ENCODE results near the gene TNRC6C. TPM values are rescaled to one million over a fixed set of nuclear protein-coding genes. Genes with fewer than 3 reads are reported as not detected.

The TNRC6C gene
- total RNA-seq, 1 donor from 2014 or later: 13.1 TPM

DNA sequence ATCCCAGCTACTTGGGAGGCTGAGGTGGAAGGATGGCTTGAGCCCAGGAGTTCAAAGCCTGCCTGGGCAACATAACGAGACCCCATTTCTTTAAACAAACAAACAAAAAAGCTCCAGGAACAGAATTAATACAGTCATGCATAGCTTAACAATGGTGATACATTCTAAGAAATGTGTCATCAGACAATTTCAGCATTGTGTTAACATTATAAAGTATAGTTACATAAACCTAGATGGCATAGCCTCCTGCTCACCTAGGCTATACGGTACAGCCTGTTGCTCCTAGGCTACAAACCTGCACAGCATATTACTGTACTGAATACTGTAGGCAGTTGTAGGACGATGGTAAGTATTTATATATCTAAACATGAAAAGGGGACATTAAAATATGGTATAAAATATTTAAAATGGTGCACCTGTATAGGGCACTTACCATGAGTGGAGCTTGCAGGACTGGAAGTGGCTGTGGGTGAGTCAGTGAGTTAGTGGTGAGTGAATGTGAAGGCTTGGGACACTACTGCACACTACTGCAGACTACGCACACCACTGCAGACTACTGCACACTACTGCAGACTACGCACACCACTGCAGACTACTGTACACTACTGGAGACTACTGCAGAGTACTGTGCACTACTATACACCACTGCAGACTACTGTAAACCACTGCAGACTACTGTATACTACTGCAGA lies 95.4 kb downstream of the TNRC6C start:
- H3K4me1 Mint-ChIP-seq (ENCODE audit: unreplicated experiment): peaks cover 17% of the 10 kb centered on the region
- H3K27ac Mint-ChIP-seq (ENCODE audit: unreplicated experiment): no peak overlapping the region
- peaks cover 3% of the 10 kb centered on the region for H3K27me3 Mint-ChIP-seq (ENCODE audit: unreplicated experiment)
- no peak for TF ChIP-seq CTCF (IDR thresholded peaks at IDR 0.05; ENCODE audit: unreplicated experiment)
- no peak for DNase-seq (ENCODE audit: low spot score)
- H3K9me3 Mint-ChIP-seq (ENCODE audit: unreplicated experiment): no peaks in the 10 kb centered on the region
- no peak overlapping the region for H3K4me3 Mint-ChIP-seq (ENCODE audit: unreplicated experiment)
- H3K36me3 Mint-ChIP-seq (ENCODE audit: low read depth, unreplicated experiment): peaks cover 18% of the 10 kb centered on the region

GRCh38 chr17:78057113-78057740 lies 98.7 kb downstream of the TNRC6C start:
- H3K9me3 Mint-ChIP-seq (ENCODE audit: unreplicated experiment): no peaks in the 10 kb centered on the region
- DNase-seq (ENCODE audit: low spot score): no peak
- H3K4me1 Mint-ChIP-seq (ENCODE audit: unreplicated experiment): no peaks in the 10 kb centered on the region
- no peak overlapping the region for H3K27ac Mint-ChIP-seq (ENCODE audit: unreplicated experiment)
- no peak for TF ChIP-seq CTCF (IDR thresholded peaks at IDR 0.05; ENCODE audit: unreplicated experiment)
- no peaks in the 10 kb centered on the region for H3K27me3 Mint-ChIP-seq (ENCODE audit: unreplicated experiment)
- no peak overlapping the region for H3K4me3 Mint-ChIP-seq (ENCODE audit: unreplicated experiment)
- no peaks in the 10 kb centered on the region for H3K36me3 Mint-ChIP-seq (ENCODE audit: low read depth, unreplicated experiment)

- Mint-ChIP-seq H3K27me3 (ENCODE audit: unreplicated experiment) (no peaks in the 10 kb centered on the region), H3K4me1 (ENCODE audit: unreplicated experiment) (no peaks in the 10 kb centered on the region), H3K36me3 (ENCODE audit: low read depth, unreplicated experiment) (no peaks in the 10 kb centered on the region), H3K4me3 (ENCODE audit: unreplicated experiment) (no peak overlapping the region), H3K9me3 (ENCODE audit: unreplicated experiment) (no peaks in the 10 kb centered on the region), H3K27ac (ENCODE audit: unreplicated experiment) (no peak overlapping the region)
- DNase-seq (ENCODE audit: low spot score): no peak
- TF ChIP-seq CTCF (IDR thresholded peaks at IDR 0.05; ENCODE audit: unreplicated experiment): no peak
These were observed 99.5 kb downstream of the TNRC6C start for GRCh38 chr17:78058001-78058400.

DNA sequence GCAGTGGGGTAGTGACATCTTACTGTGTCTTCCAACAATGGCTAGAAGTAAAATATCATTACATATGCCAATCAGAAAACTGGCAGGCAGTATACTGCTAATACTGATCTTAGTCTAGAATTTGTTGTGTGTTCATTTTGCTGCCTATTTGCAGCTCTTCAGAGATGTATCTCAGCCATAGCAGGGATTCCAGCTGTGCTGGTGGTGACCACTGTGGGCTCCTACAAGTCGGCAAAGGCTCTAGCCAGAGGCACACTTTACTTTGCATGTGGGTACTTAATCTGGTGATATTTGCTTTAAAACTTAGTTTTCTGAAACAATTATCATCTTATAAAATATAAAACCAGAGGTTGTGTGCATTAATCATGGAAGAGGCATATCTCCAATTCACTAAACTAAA lies 100.1 kb downstream of the TNRC6C start:
- Mint-ChIP-seq H3K4me3 (ENCODE audit: unreplicated experiment) (no peak overlapping the region), H3K27ac (ENCODE audit: unreplicated experiment) (no peak overlapping the region), H3K27me3 (ENCODE audit: unreplicated experiment) (no peaks in the 10 kb centered on the region), H3K9me3 (ENCODE audit: unreplicated experiment) (no peaks in the 10 kb centered on the region), H3K36me3 (ENCODE audit: low read depth, unreplicated experiment) (no peaks in the 10 kb centered on the region), H3K4me1 (ENCODE audit: unreplicated experiment) (no peaks in the 10 kb centered on the region)
- no peak for TF ChIP-seq CTCF (IDR thresholded peaks at IDR 0.05; ENCODE audit: unreplicated experiment)
- DNase-seq (ENCODE audit: low spot score): no peak

GRCh38 chr17:78062596-78062995 lies 104.1 kb downstream of the TNRC6C start:
- no peak for DNase-seq (ENCODE audit: low spot score)
- Mint-ChIP-seq H3K4me3 (ENCODE audit: unreplicated experiment) (no peak overlapping the region), H3K4me1 (ENCODE audit: unreplicated experiment) (no peaks in the 10 kb centered on the region), H3K36me3 (ENCODE audit: low read depth, unreplicated experiment) (no peaks in the 10 kb centered on the region), H3K27ac (ENCODE audit: unreplicated experiment) (no peak overlapping the region), H3K9me3 (ENCODE audit: unreplicated experiment) (no peaks in the 10 kb centered on the region), H3K27me3 (ENCODE audit: unreplicated experiment) (no peaks in the 10 kb centered on the region)
- no peak for TF ChIP-seq CTCF (IDR thresholded peaks at IDR 0.05; ENCODE audit: unreplicated experiment)
